ENCODE measurements around the gene LENG8.
A peak's percentile ranks its signal among the peaks of the same experiment; 100 is the strongest.
"Not testable (repeated sequence)": the region's sequence is repeated elsewhere in the genome, so short reads cannot be mapped to it uniquely, and the experiment has no call there.

The LENG8 gene

DNA sequence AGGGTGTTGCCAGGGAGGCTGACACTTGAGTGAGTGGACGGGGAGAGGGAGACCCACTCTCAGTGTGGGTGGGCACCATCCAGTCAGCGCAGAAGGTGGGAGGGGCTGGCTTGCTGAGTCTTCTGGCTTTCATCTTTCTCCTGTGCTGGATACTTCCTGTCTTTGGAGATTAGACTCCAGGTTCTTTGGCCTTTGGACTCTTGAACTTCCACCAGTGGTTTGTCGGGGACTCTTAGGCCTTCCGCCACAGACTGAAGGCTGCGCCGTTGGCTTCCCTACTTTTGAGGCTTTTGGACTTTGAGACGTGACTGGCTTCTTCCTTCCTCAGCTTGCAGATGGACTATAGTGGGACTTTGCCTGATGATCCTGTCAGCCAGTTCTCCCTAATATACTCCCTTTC, 4.3 kb upstream of the LENG8 start:
- no peak for DNase-seq (ENCODE audit: low spot score)

DNA sequence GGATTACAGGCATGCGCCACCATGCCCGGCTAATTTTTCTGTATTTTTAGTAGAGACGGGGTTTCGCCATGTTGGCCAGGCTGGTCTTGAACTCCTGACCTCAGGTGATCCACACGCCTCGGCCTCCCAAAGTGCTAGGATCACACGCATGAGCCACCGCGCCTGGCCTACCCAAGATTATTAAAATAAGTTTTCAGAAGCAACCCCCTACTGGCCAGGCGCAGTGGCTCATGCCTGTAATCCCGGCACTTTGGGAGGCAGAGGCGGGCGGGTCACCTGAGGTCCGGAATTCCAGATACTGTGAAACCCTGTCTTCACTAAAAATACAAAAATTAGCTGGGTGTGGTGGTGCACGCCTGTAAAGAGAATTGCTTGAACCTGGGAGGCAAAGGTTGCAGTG, 2.6 kb upstream of the LENG8 start:
- not testable (repeated sequence) for DNase-seq (ENCODE audit: low spot score)

DNA sequence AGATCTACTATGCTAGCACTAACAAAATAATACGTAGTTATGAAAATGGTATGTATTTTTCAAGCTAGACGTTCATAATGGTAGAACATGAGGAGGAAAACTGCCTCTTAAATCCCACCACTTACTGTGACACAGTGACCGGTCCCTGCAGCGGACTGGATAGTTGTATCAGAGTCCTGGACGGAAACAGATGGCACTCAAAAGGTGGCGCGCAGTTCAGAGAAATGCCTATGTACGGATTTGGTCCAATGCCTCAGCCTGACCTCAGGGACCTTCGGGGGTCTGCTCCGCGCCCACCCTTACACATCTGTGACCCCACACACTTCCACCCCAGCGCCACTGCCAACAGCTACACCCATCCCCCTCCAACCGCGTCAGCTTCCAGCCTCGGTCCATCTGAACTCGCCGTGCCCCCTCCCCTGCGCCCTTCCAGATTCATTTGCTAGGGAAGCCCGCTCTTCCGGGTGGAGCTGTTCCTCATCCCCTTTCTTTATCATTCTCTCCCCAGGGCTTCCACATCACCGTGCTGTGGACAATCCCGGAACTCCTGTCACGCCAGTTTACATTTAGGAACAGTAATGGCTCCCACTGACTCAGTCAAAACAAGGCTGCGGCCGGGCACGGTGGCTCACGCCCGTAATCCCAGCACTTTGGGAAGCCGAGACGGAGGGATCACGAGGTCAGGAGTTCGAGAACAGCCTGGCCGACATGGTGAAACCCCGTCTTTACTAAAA, 792 bp upstream of the LENG8 start:
- DNase-seq (ENCODE audit: low spot score), result peak; percentile 65

DNA sequence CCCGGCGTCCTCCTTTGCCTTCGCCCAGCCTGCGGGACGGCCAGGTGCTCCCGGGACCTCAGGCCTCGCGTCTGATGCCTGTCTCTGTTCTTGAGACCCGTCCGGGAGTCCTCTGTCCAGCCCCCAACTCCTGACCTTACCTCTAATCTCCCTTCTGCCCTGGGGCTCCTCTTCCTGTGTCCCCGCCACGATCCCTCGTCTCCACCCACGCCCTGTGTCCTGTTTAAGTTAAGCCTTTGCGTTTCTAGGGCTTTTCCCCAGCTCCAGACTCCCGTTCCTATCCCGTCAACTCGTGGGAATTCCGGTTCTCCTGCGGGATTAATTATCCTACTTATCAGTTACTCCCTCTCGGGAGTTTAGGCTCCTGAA, 686 bp downstream of the LENG8 start:
- no peak for DNase-seq (ENCODE audit: low spot score)

DNA sequence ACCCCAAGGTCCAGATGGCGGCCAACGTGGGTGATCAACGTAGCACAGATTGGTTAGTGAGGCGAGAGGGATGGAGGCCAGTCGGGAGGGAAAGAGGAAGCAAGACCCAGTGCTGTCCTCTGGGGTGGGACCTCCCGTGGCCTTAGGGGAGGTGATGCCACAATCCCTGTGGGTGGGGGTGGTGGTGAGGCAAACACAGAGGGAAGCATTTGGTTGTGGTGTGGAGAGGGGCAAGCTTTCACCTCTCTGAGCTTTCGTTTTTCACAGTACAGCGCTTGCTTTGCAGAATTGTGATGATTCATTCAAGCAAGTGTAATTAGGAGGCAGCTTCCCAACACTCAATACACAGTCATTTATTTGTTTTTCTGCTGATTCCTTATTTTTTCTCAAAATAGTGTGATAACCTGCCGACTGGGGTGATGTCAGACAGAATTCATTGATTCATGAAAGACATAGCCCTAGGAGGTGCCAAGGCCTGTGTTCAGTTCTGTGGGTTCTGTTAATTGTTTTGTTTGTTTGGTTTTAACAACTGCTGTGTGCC, 2.4 kb downstream of the LENG8 start:
- DNase-seq (ENCODE audit: low spot score), result no peak

DNA sequence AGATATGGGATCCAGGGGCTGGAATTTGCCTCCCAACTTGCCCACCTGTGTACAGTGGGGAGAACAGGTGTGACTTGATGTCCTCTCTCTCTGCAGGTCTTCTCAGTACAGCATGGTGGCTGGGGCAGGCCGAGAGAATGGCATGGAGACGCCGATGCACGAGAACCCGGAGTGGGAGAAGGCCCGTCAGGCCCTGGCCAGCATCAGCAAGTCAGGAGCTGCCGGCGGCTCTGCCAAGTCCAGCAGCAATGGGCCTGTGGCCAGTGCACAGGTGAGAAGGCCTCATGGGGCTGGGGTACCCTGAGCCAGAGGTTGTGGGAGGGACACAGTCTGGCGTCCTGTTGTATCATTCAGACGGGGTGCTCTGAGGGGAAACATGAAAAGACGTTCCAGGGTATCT, 3.0 kb downstream of the LENG8 start:
- DNase-seq (ENCODE audit: low spot score), result no peak

DNA sequence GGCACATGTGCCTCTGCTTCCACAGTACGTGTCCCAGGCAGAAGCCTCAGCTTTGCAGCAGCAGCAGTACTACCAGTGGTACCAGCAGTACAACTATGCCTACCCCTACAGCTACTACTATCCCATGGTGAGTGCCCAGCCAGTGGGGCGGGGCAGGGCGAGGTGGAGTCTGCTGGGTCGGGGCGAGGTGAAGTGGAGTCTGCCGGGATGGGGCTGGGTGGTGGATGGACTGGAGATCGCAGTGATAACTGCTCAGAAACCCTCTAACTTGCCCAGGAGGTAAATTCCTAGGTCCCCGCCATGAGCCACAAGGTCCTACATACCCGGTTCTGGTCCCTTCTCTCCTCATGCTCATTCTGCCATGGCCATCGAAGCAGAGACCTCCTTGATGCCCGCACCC, 3.6 kb downstream of the LENG8 start:
- DNase-seq (ENCODE audit: low spot score), result no peak

DNA sequence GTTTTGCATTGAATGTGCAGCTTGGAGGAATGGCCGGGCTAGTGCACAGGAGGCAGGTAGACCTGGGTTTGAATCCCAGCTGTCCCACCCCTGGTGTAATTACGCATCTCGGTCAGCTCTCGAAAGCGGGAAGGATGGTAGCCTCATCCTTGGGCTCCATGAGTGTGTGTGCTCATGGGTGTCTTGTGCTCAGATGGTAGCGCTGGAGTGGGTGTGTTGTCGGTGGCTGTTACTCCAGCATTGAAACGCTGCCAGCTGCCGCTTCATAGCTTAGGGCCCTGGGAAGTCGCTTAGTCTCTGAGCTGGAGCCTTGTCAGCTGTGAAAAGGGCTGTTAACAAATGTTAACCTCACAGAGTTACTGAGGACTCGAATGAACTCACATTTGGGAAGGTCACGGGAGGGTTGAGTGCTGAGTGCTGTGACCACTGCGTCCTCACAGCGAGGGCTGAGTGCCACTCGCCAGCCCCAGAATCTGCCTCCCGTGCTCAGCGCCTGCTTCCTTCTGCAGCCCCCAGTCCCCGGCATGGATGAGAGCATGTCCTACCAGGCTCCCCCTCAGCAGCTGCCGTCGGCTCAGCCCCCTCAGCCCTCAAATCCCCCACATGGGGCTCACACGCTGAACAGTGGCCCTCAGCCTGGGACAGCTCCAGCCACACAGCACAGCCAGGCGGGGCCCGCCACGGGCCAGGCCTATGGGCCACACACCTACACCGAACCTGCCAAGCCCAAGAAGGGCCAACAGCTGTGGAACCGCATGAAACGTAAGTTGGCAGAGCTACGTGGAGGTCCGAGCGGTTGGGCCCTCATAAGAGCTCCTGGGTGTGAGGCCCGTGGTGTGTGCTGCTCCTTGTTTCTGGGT, 5.2 kb downstream of the LENG8 start:
- no peak for DNase-seq (ENCODE audit: low spot score)

DNA sequence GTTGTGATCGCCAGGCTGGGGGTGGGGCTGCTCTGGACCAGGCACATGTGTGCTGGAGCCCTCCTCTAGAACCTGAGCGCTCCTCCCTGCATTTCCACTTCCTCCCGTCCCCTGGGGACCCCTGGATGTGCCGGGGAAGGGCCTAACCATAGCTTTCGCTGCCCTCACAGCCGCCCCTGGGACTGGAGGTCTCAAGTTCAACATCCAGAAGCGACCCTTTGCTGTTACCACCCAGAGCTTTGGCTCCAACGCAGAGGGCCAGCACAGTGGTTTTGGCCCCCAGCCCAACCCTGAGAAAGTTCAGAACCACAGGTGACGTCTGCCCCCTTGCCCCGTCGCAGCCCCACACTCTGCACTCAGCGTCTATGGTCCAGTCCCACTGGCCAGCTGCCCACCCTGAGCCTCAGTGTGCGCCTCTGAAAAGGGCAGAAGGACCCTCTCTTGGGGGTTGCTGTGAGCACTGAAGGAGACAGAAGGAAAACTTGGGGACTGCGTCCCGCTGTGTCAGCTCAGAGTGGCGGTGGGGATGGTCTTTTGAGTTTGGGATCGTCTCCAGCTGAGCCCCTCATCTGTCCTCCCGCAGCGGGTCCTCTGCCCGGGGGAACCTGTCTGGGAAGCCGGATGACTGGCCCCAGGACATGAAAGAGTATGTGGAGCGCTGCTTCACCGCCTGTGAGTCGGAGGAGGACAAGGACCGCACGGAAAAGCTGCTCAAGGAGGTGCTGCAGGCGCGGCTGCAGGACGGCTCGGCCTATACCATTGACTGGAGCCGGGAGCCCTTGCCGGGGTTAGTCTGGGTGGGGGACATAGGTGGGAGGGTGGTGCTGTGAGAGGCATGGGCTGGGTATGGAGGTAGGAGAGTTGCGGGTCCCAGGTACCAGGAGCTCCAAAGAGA, 6.0 kb downstream of the LENG8 start:
- no peak for DNase-seq (ENCODE audit: low spot score)

DNA sequence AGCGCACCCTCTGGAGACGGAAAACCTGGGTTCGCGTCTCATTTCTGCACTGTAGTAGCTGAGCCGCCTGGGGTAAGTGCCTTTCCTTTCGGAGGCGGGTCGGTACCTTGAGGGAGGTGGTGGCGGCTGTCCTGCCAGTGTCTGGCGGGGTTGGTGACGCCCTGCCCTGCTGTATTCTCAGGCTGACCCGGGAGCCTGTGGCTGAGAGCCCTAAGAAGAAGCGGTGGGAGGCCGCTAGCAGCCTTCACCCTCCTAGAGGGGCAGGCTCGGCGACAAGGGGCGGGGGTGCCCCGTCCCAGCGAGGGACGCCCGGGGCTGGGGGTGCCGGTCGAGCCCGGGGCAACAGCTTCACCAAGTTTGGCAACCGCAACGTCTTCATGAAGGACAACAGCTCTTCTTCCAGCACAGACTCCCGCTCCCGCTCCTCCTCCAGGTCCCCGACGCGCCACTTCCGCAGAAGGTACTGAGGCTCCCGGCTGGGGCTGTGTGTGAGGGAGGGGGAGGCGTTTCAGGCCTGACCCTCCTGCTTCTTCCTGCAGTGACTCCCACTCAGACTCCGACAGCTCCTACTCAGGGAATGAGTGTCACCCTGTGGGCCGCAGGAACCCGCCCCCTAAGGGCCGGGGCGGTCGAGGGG, 6.9 kb downstream of the LENG8 start:
- no peak for DNase-seq (ENCODE audit: low spot score)

DNA sequence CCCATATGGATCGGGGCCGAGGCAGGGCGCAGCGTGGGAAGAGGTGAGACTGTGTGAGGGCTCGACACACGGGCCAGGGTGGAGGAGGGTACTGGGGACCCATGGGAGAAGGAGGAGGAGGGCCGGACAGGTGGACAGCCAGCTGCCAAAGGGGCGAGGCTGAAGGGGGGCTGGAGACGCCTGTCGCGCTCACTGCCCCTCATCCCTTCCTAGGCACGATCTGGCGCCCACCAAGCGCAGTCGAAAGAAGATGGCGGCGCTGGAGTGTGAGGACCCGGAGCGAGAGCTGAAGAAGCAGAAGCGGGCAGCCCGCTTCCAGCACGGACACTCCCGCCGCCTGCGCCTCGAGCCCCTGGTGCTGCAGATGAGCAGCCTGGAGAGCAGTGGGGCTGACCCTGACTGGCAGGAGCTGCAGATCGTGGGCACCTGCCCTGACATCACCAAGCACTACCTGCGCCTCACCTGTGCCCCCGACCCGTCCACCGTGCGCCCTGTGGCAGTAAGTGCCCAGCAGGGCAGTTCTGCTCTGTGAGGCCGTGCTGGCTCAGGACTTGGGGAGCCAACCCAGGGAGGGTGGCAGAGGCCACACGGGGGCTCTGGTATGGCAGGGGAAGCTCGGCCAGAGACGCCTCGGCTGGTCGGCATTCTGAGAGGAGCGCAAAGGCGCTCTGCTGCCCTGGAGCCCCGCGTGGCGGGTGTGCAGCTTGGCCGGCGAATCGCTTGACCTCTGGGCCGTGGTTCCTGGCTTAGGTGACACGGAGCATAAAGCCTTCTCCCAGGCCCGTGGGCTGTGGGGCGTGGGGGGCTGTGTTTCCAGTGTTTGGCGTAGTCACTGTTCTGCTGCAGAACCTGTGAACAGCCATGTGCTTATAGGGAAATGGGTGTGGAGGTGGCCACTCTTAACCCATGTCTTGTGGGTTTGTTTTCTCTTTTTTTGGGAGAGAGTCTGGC, 7.7 kb downstream of the LENG8 start:
- no peak for DNase-seq (ENCODE audit: low spot score)

DNA sequence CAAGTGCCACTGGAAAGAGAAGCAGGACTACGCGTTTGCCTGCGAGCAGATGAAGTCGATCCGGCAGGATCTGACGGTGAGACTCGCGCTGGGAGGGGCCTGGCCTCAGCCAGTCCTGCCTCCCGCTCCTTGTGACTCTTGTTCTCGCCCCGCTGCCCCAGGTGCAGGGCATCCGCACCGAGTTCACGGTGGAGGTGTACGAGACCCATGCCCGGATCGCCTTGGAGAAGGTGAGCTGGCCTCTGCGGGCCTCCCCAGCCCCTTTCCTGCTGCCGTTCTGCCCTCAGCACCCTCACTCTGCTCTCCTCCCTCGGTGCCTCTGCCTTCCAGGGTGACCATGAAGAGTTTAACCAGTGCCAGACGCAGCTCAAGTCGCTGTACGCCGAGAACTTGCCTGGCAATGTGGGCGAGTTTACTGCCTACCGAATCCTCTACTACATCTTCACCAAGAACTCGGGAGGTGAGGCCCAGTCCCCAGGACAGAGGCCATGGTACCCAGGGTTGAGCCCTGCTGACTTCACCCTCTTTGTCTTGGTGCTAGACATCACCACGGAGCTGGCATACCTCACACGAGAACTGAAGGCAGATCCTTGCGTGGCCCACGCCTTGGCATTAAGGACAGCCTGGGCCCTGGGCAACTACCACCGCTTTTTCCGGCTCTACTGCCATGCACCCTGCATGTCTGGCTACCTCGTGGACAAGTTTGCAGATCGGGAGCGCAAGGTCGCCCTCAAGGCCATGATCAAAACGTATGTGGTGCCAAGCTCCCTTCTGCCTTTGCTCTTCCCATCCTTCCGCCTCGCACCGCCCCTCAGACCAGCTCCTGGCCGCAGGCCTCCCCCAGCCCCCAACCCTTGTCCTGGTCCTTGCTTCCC, 9.0 kb downstream of the LENG8 start:
- no peak for DNase-seq (ENCODE audit: low spot score)

DNA sequence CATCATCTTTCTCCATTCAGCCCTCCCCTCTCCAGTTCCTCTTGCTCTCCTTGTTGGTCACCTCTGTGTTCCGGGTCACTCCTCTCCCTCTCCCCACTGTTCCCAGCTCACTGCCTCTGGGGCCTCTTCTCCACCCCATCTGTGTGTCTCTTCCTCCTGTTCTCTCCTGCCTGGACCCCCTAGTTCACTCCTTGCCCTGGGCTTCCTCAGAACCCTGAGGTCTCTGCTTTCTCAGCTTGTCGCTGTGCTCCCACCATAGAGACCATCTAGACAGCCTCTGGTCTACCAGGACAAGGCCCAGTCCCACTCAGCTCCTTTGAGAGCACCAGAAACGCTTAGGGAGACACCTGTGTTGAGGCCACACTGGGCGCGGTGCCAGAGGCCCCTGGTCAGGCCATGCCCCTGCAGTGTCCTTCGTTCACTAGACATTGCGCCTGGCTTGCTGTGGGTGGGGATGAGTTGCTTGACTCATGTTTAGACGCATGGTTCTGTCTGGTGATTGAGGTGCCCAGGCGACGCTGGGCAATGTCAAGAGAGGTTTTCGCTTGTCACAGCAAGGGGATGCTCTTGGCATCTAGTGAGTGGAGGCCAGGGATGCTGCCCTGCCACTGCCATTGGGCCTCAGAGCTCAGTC, 9.8 kb downstream of the LENG8 start:
- DNase-seq (ENCODE audit: low spot score), result no peak

DNA sequence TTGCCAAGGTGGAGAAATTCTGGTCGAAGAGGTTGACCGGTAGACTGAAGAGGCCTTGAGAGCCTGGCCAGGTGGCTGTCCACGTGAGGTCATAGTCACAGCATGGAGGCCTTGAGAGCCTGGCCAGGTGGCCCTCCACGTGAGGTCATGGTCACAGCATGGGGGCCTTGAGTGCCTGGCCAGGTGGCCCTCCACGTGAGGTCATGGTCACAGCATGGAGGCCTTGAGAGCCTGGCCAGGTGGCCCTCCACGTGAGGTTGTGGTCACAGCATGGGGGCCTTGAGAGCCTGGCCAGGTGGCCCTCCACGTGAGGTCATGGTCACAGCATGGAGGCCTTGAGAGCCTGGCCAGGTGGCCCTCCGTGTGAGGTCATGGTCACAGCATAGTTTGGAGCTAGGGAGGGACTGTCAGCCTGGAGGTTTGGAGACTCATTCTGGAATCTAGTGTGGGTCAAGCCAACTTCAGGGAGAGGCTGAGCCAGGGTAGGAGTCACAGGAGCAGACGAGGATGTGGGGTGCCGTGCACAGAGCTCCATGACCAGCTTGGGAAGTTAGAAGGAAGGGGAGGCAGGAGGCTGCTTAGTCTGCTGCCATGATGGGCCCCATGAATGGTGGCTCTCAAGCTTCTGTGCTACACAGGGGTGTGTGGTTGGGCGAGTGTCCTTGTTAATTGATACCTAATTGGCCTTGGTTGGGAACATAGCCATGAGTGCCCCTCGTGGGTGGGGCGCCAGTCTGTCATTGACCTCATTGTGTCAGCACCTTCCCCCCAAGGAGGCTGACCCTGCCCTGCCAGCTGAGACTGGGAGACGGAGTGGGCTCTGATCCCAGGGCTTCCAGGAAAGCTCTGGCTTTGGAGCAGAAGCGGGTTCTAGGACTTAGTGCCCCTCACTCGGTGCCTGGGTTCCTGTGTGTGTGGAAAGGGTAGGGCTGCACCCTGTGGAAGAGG, 10.6 kb downstream of the LENG8 start:
- no peak for DNase-seq (ENCODE audit: low spot score)

DNA sequence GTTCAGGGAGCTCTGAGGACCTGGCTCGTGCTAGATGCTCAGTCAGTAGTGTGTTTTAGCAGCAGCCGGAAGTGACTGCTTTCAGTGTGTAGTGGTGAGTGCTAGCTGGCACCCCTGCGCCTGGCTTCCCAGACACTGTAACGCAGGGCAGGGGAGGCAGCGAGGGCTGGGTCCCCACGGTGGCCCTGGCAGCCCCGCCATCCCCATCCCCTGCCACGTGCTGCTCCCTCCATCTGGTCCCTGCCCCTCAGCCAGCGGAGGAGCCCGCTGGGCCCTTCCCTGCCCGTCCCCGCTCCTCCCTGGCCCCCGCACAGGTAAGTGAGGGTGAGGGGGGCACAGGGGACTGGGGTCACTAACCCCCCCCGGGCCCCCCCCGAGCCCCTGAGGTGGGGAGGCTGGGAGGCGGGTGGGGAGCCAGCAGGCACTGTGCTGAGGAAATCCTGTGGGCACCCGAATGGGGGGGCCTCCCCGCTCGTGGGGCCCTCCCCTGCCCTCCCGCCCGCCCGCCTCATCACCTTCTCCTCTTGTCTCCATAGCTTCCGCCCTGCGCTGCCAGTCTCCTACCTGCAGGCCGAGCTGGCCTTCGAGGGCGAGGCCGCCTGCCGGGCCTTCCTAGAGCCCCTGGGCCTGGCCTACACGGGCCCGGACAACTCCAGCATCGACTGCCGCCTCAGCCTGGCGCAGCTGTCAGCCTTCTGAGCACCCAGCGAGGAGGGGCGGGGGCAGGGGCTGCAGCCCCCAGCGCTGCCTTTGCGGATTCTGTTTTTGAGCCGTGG, 11.4 kb downstream of the LENG8 start:
- DNase-seq (ENCODE audit: low spot score), result no peak

DNA sequence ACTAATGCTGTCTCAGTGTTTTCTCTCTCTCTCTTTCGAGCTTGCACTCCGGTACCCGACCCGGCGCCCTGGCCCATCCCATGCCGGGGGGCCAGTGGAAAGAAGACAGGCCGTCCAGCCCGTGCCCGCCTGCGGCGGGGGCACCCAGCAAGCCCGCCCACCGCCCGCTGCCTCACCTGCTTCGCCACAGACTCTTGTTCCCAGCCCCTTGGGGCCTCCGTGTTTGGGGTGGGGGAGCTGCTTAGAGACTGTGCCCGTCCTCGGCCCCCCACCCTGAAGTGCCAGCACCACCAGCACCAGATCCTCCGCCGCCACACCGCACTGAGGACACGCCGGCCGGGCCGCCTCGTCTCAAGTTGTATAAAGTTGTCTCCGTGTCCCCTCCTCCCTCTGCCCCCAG, 12.2 kb downstream of the LENG8 start:
- no peak for DNase-seq (ENCODE audit: low spot score)

DNA sequence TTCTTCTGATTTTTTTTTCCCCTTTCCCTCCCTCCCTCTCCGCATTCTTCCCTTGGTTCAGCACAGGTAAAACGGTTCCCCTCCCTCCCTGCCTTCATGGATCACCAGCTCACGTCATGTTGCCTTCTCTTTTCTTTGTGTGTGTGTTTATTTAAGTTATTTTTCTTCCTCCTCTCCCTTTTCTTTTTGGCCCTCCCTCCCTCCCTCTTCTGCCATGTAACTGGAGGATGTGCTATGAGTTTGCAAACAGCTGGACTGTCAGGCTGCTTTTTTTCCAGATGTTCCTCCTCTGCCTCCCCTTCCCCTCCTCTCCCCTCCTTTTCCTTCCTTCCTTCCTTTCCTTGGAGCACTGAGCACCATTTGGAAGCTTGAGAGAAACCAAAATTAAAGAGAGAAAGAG, 12.6 kb downstream of the LENG8 start:
- peak; percentile 17 for DNase-seq (ENCODE audit: low spot score)

All from cerebellar cortex (tissue), 1 donor.